Sigmoid colon (tissue), 4 donors: Measurements from ENCODE around the gene ETHE1.

Experiments
- CTCF ChIP-seq, 4 experiments: fragments of 450-650 bp in 3 of 4; fragments of 200-600 bp in 1 of 4; IDR thresholded peaks; one replicate each; pipeline ENCODE4 v1.5.1; 2016 to 2019; ENCODE audit warnings: antibody characterized with exemption in 4 of 4, mild to moderate bottlenecking in 3 of 4, moderate library complexity in 2 of 4
- EP300 ChIP-seq, 4 donors: sonication (generic); formaldehyde crosslinking; IDR thresholded peaks; one replicate each; pipeline ENCODE4 v1.6.1; 2017; ENCODE audit warnings: antibody characterized with exemption in 4 of 4
- POLR2A ChIP-seq, 2 donors: fragments of 450-650 bp; IDR thresholded peaks; one replicate each; pipeline ENCODE4 v1.6.1; 2016; ENCODE audit warnings: antibody characterized with exemption in 2 of 2, mild to moderate bottlenecking in 2 of 2, moderate library complexity in 2 of 2
- POLR2AphosphoS5 ChIP-seq, 4 donors: sonication (generic); formaldehyde crosslinking; IDR thresholded peaks; one replicate each; pipeline ENCODE4 v1.6.1; 2017; ENCODE audit warnings: antibody characterized with exemption in 4 of 4

GRCh38 chr19:43464134-43464775 lies 62.7 kb downstream of the ETHE1 start:
- TF ChIP-seq EP300 (IDR thresholded peaks at IDR 0.05), result no peak
- no peak for TF ChIP-seq CTCF (IDR thresholded peaks at IDR 0.05)
- TF ChIP-seq POLR2A (IDR thresholded peaks at IDR 0.05), result no peak
- TF ChIP-seq POLR2AphosphoS5 (IDR thresholded peaks at IDR 0.05), result no peak
